ENCODE results near the gene LAMB2. TPM values are rescaled to one million over a fixed set of nuclear protein-coding genes. Genes with fewer than 3 reads are reported as not detected.

LAMB2 gene
- total and polyA plus RNA-seq, 2 donors (not counting 1 experiment from before 2014, with no cell fraction given) = 0.67 to 0.74 TPM

DNA sequence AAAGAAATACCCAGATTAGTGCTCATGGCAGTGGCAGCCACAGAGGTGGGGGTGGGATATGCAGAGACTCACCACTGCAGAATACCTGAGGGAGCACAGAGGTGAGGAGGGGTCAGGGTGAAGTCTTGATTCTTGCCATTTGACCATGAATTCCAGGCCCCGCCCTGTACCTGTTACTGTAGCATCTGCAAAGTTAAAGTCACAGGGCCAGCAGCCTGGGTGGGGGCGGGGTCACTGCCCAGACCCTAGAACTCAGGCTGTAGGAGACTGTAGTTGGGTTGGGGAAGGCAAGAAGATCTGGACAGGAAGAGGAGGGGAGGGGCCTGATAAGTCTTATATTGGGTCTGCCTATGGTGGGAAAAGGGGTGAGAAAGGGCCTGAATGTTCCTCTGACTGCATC, 18.8 kb upstream of the LAMB2 start:
- Histone ChIP-seq H3K79me2 (ENCODE audit: control insufficient read depth, insufficient read depth, low read length) (no peaks in the 10 kb centered on the region), H4K20me1 (ENCODE audit: control insufficient read depth, insufficient read depth, low read length, poor library complexity, severe bottlenecking) (no peaks in the 10 kb centered on the region), H3K27ac (ENCODE audit: low read length in 2 of 2) (no peak overlapping the region), H3K27me3 (replicated peaks in 1 of 4; ENCODE audit: control extremely low read depth in 1 of 4, control insufficient read depth in 3 of 4, insufficient read depth in 4 of 4, low read length in 3 of 4) (no peaks in the 10 kb centered on the region), H3K9me3 (ENCODE audit: control extremely low read depth in 1 of 3, control insufficient read depth in 2 of 3, insufficient read depth in 1 of 3, low read length in 2 of 3) (no peaks in the 10 kb centered on the region), H3K9ac (ENCODE audit: low read length) (no peak overlapping the region), H3K4me2 (replicated peaks; ENCODE audit: low read depth, low read length, poor library complexity, severe bottlenecking) (no peak overlapping the region), H3K4me1 (ENCODE audit: control insufficient read depth in 2 of 2, insufficient read depth in 2 of 2, low read length in 2 of 2) (no peaks in the 10 kb centered on the region), H3K36me3 (replicated peaks in 1 of 2; ENCODE audit: control extremely low read depth in 1 of 2, control insufficient read depth in 1 of 2, extremely low read depth in 1 of 2, insufficient read depth in 2 of 2, low read length in 1 of 2) (no peaks in the 10 kb centered on the region), H2AFZ (ENCODE audit: insufficient read depth, low read depth, low read length, poor library complexity, severe bottlenecking) (no peak overlapping the region), H3K4me3 (ENCODE audit: control extremely low read depth in 1 of 5, extremely low read depth in 1 of 5, insufficient read depth in 1 of 5, low read depth in 2 of 5, low read length in 4 of 5) (no peak overlapping the region)
- ChIA-PET POLR2A (no interaction called here), CTCF (no interaction called here)
- no peak overlapping the region for H3K27ac Mint-ChIP-seq
- WGBS (ENCODE audit: insufficient coverage) = 97% methylated on average over 2 of the region's 2 CpGs
- no peaks in the 10 kb centered on the region for H3K9me3 Mint-ChIP-seq (ENCODE audit: insufficient read depth)
- H3K4me3 Mint-ChIP-seq = no peak overlapping the region
- no peaks in the 10 kb centered on the region for H3K27me3 Mint-ChIP-seq
- no peak for TF ChIP-seq EZH2 (IDR thresholded peaks at IDR 0.05; ENCODE audit: borderline replicate concordance, insufficient read depth, low read depth, low read length, poor library complexity, severe bottlenecking)
- TF ChIP-seq, protein P1, sequence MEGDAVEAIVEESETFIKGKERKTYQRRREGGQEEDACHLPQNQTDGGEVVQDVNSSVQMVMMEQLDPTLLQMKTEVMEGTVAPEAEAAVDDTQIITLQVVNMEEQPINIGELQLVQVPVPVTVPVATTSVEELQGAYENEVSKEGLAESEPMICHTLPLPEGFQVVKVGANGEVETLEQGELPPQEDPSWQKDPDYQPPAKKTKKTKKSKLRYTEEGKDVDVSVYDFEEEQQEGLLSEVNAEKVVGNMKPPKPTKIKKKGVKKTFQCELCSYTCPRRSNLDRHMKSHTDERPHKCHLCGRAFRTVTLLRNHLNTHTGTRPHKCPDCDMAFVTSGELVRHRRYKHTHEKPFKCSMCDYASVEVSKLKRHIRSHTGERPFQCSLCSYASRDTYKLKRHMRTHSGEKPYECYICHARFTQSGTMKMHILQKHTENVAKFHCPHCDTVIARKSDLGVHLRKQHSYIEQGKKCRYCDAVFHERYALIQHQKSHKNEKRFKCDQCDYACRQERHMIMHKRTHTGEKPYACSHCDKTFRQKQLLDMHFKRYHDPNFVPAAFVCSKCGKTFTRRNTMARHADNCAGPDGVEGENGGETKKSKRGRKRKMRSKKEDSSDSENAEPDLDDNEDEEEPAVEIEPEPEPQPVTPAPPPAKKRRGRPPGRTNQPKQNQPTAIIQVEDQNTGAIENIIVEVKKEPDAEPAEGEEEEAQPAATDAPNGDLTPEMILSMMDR (IDR thresholded peaks at IDR 0.05) = no peak
- intact Hi-C loops (cut with micrococcal nuclease) = no loop called here
- no peaks in the 10 kb centered on the region for H3K4me1 Mint-ChIP-seq
- no peak for DNase-seq
- ATAC-seq (ENCODE audit: low read depth) = no peak

DNA sequence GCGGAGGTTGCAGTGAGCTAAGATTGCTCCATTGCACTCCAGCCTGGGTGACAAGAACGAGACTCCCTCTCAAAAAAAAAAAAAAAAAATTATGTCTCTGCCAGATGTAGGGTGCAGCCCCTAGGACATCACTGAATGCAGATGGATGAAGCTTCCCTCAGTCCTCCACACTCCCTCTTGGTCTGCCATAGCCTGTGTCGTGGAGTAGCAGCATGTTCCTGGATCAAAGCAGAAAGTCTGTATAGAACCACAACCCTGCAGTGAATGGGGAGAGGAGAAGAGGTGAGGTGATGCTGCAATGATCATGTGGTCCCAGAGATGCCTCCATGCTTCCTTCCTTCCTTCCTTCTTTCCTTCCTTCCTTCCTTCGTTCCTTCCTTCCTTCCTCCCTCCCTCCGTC, 15.3 kb upstream of the LAMB2 start:
- Histone ChIP-seq H3K4me2 (replicated peaks; ENCODE audit: low read depth, low read length, poor library complexity, severe bottlenecking) (no peak overlapping the region), H2AFZ (ENCODE audit: insufficient read depth, low read depth, low read length, poor library complexity, severe bottlenecking) (no peak overlapping the region), H3K27me3 (replicated peaks in 1 of 4; ENCODE audit: control extremely low read depth in 1 of 4, control insufficient read depth in 3 of 4, insufficient read depth in 4 of 4, low read length in 3 of 4) (no peaks in the 10 kb centered on the region), H4K20me1 (ENCODE audit: control insufficient read depth, insufficient read depth, low read length, poor library complexity, severe bottlenecking) (no peaks in the 10 kb centered on the region), H3K4me1 (ENCODE audit: control insufficient read depth in 2 of 2, insufficient read depth in 2 of 2, low read length in 2 of 2) (no peaks in the 10 kb centered on the region), H3K79me2 (ENCODE audit: control insufficient read depth, insufficient read depth, low read length) (no peaks in the 10 kb centered on the region), H3K36me3 (replicated peaks in 1 of 2; ENCODE audit: control extremely low read depth in 1 of 2, control insufficient read depth in 1 of 2, extremely low read depth in 1 of 2, insufficient read depth in 2 of 2, low read length in 1 of 2) (no peaks in the 10 kb centered on the region), H3K27ac (ENCODE audit: low read length in 2 of 2) (no peak overlapping the region), H3K4me3 (ENCODE audit: control extremely low read depth in 1 of 5, extremely low read depth in 1 of 5, insufficient read depth in 1 of 5, low read depth in 2 of 5, low read length in 4 of 5) (no peak overlapping the region), H3K9ac (ENCODE audit: low read length) (no peak overlapping the region), H3K9me3 (ENCODE audit: control extremely low read depth in 1 of 3, control insufficient read depth in 2 of 3, insufficient read depth in 1 of 3, low read length in 2 of 3) (peaks cover 0 to 3% (median 0%) of the 10 kb centered on the region in 3 donors)
- DNase-seq (no peak), ATAC-seq (ENCODE audit: low read depth) (no peak)
- ChIA-PET CTCF (no interaction called here), POLR2A (no interaction called here)
- TF ChIP-seq EZH2 (IDR thresholded peaks at IDR 0.05; ENCODE audit: borderline replicate concordance, insufficient read depth, low read depth, low read length, poor library complexity, severe bottlenecking) = no peak
- TF ChIP-seq, protein P1 (IDR thresholded peaks at IDR 0.05) = no peak
- 100% methylated on average over 1 of the region's 5 CpGs for whole genome bisulfite sequencing (ENCODE audit: insufficient coverage)
- no peaks in the 10 kb centered on the region for H3K4me1 Mint-ChIP-seq
- H3K27ac Mint-ChIP-seq = no peak overlapping the region
- no peaks in the 10 kb centered on the region for H3K9me3 Mint-ChIP-seq (ENCODE audit: insufficient read depth)
- no peak overlapping the region for H3K4me3 Mint-ChIP-seq
- H3K27me3 Mint-ChIP-seq = no peaks in the 10 kb centered on the region
- intact Hi-C loops (cut with micrococcal nuclease) = no loop called here

Data from B cell (primary cell).